Fibroblast of lung (primary cell): ENCODE measurements around the gene CNTN1.

Experiments used
- CTCF ChIP-seq, 2 donors: IDR thresholded peaks in 1 of 2; conservative IDR thresholded peaks in 1 of 2; 1 replicate in 1 of 2; 2 replicates in 1 of 2; pipeline ENCODE4 v1.5.1; 2011 to 2012; ENCODE audit warnings: low read length in 2 of 2, control low read depth in 1 of 2, inconsistent platforms in 1 of 2, low read depth in 1 of 2, mild to moderate bottlenecking in 1 of 2
- EZH2 ChIP-seq: IDR thresholded peaks from 2 replicates; pipeline ENCODE4 v1.5.1; 2012; ENCODE audit warnings: low read length, control low read depth, mild to moderate bottlenecking; ENCODE audit errors: missing control alignments

DNA sequence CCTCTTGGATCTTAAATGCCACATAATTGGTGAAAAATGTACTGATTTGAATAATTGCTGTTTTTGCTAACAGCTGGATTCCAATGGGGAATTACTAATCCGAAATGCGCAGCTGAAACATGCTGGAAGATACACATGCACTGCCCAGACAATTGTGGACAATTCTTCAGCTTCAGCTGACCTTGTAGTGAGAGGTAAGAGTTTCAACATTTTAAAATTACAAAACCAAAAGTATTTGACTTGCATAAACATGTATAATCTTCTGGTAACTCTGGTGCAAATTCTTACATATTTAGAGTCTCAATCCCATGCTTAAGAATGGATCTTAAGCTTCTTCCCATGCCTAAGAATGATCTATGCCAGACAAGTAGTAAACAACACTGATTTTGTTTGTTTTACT is 266.8 kb downstream of the CNTN1 start:
- no peak for TF ChIP-seq CTCF (conservative IDR thresholded peaks at IDR 0.05 in 1 of 2, IDR thresholded peaks at IDR 0.05 in 1 of 2; ENCODE audit: low read depth in 1 of 2, low read length in 2 of 2)
- TF ChIP-seq EZH2, result no peak
